HepG2 (cell line): ENCODE results near the gene RAD1. TPM values are rescaled to one million over a fixed set of nuclear protein-coding genes. Genes with fewer than 3 reads are reported as not detected.

Experiments used
- ATAC-seq: fragments of 200-7000 bp; cut with Tn5 transposase; 3 replicates; pipeline ENCODE4 v1.9.1; 2020; ENCODE audit warnings: mild to moderate bottlenecking, moderate library complexity
- BruUV-seq: library from RNA; stranded (reverse); fragments of 400-500 nt; replicated peaks from 2 replicates; lab custom pipeline; 2021; lab: Mats Ljungman, UMichigan
- CTCF ChIA-PET: fragments of 300-600 bp; formaldehyde crosslinking; extraction: SDS; loops from one replicate; lab custom pipeline; 2021; ENCODE audit warnings: low total read pairs, inconsistent platforms, low intra/inter-chr PET ratio; lab: Yijun Ruan, JAX
- POLR2A ChIA-PET: fragments of 350-600 bp; sonication (Branson Sonifier 250); formaldehyde crosslinking; loops from one replicate; lab custom pipeline; 2020; ENCODE audit warnings: antibody characterized with exemption, inconsistent platforms; lab: Yijun Ruan, JAX
- DNase-seq: peaks from one replicate; pipeline ENCODE4 v3.0.0-alpha.2; 2015; ENCODE audit warnings: low spot score
- FAIRE-seq: peaks from 3 replicates; lab custom pipeline; 2011; peaks lifted over from hg19 to GRCh38; lab: Jason Lieb, UNC
- H2AFZ ChIP-seq: one replicate; pipeline ENCODE4 v1.6.1; 2011; ENCODE audit warnings: low read length, inconsistent platforms
- H3K27ac ChIP-seq: fragments of 300-600 bp; 3 replicates; pipeline ENCODE4 v1.8.0; 2011; ENCODE audit warnings: mixed run types, mild to moderate bottlenecking, mixed read lengths, low read length, inconsistent platforms; ENCODE audit not compliant: insufficient read depth; ENCODE audit errors: extremely low read length
- H3K27me3 ChIP-seq, 2 experiments: fragments of 200-600 bp in 1 of 2; 2 replicates in 1 of 2; 3 replicates in 1 of 2; pipeline versions ENCODE4 v1.6.0 to v1.8.0; 2011; ENCODE audit warnings: low read length in 2 of 2, mild to moderate bottlenecking in 2 of 2, moderate library complexity in 2 of 2, inconsistent platforms in 1 of 2; ENCODE audit not compliant: insufficient read depth in 2 of 2, control insufficient read depth in 1 of 2
- H3K36me3 ChIP-seq, 2 experiments: fragments of 200-600 bp in 1 of 2; replicated peaks in 1 of 2; 2 replicates in 1 of 2; 3 replicates in 1 of 2; pipeline versions ENCODE4 v1.5.1 to v1.8.0; 2011; ENCODE audit warnings: low read length in 2 of 2, inconsistent platforms in 1 of 2; ENCODE audit not compliant: insufficient read depth in 2 of 2, control insufficient read depth in 1 of 2
- H3K4me1 ChIP-seq: 2 replicates; pipeline ENCODE4 v1.5.1; 2012; ENCODE audit warnings: low read length, inconsistent platforms; ENCODE audit not compliant: insufficient read depth
- H3K4me2 ChIP-seq: 2 replicates; pipeline ENCODE4 v1.6.0; 2011; ENCODE audit warnings: low read depth, low read length, inconsistent platforms
- H3K4me3 ChIP-seq, 3 experiments: fragments of 200-600 bp in 1 of 3; sonication (generic), shearing (Covaris generic) in 1 of 3; replicated peaks in 1 of 3; 2 replicates each; pipeline ENCODE4 v1.5.1; 2011 to 2016; ENCODE audit warnings: low read length in 3 of 3, inconsistent platforms in 2 of 3, low read depth in 2 of 3, mild to moderate bottlenecking in 2 of 3, control low read depth in 1 of 3, mixed read lengths in 1 of 3; ENCODE audit not compliant: insufficient read depth in 1 of 3
- H3K79me2 ChIP-seq: one replicate; pipeline ENCODE4 v1.6.1; 2011; ENCODE audit warnings: low read length, inconsistent platforms; ENCODE audit not compliant: insufficient read depth
- H3K9ac ChIP-seq: 2 replicates; pipeline ENCODE4 v1.6.0; 2011; ENCODE audit warnings: mild to moderate bottlenecking, low read depth, low read length, inconsistent platforms; ENCODE audit not compliant: insufficient read depth
- H3K9me3 ChIP-seq: 2 replicates; pipeline ENCODE4 v1.5.1; 2012; ENCODE audit warnings: mild to moderate bottlenecking, low read length
- H4K20me1 ChIP-seq: 2 replicates; pipeline ENCODE4 v1.6.0; 2011; ENCODE audit warnings: inconsistent platforms, mild to moderate bottlenecking, low read length, moderate library complexity; ENCODE audit not compliant: insufficient read depth
- CAMTA2 ChIP-seq: sonication (generic); formaldehyde crosslinking; IDR thresholded peaks from 2 replicates; pipeline ENCODE4 v1.4.0; 2020; ENCODE audit warnings: mild to moderate bottlenecking, missing genetic modification reagents, borderline replicate concordance
- EP300 ChIP-seq, 3 experiments: sonication (generic) in 1 of 3; formaldehyde crosslinking in 1 of 3; IDR thresholded peaks; 2 replicates each; pipeline versions ENCODE4 v1.5.1 to v1.6.1; 2011 to 2020; ENCODE audit warnings: low read depth in 2 of 3, low read length in 2 of 3, borderline replicate concordance in 1 of 3, improper control_type of control experiment in 1 of 3, mild to moderate bottlenecking in 1 of 3, missing genetic modification reagents in 1 of 3, moderate library complexity in 1 of 3
- NFE2L2 ChIP-seq: fragments of 150-350 bp; IDR thresholded peaks from 2 replicates; pipeline ENCODE4 v1.6.1; 2014; ENCODE audit warnings: low read length
- NR2F6 ChIP-seq, 2 experiments: IDR thresholded peaks; 2 replicates each; pipeline ENCODE4 v1.6.1; 2016; ENCODE audit warnings: antibody characterized with exemption in 1 of 2, mild to moderate bottlenecking in 1 of 2
- PRPF4 ChIP-seq: fragments of 200-400 bp; formaldehyde crosslinking; IDR thresholded peaks from 2 replicates; pipeline ENCODE4 v1.6.1; 2016; ENCODE audit warnings: low read length, low read depth; ENCODE audit not compliant: poor library complexity, severe bottlenecking
- SOX6 ChIP-seq, 2 experiments: fragments of 450-650 bp in 1 of 2; sonication (generic) in 1 of 2; formaldehyde crosslinking in 1 of 2; IDR thresholded peaks; 2 replicates each; pipeline versions ENCODE4 v1.4.0 to v1.6.1; 2017 to 2020; ENCODE audit warnings: antibody characterized with exemption in 1 of 2, mild to moderate bottlenecking in 1 of 2, missing genetic modification reagents in 1 of 2
- TEF ChIP-seq: sonication (generic); formaldehyde crosslinking; IDR thresholded peaks from 2 replicates; pipeline ENCODE4 v1.5.0; 2020; ENCODE audit warnings: missing genetic modification reagents
- XRCC5 ChIP-seq: fragments of 200-400 bp; formaldehyde crosslinking; optimal IDR thresholded peaks from 2 replicates; pipeline ENCODE3; 2017; ENCODE audit warnings: mild to moderate bottlenecking, low read length
- ZBTB38 ChIP-seq: sonication (generic); formaldehyde crosslinking; IDR thresholded peaks from 2 replicates; pipeline ENCODE4 v1.5.1; 2020; ENCODE audit warnings: mild to moderate bottlenecking, missing genetic modification reagents
- ZNF484 ChIP-seq: sonication (generic); formaldehyde crosslinking; IDR thresholded peaks from 2 replicates; pipeline ENCODE4 v1.5.1; 2020; ENCODE audit warnings: mild to moderate bottlenecking, low read depth, missing genetic modification reagents, borderline replicate concordance
- ZNF629 ChIP-seq: sonication (generic); formaldehyde crosslinking; conservative IDR thresholded peaks from 2 replicates; pipeline ENCODE4 v1.5.0; 2020; ENCODE audit warnings: missing genetic modification reagents
- WGBS: methylation state at CpG from one replicate; pipeline ENCODE4 v1.1.6; 2017; ENCODE audit warnings: low lambda C conversion rate; 5-methylcytosine and 5-hydroxymethylcytosine counted together
- in situ Hi-C: cut with HindIII; loops from 2 replicates; pipeline ENCODE4 v1.10.0; 2017; ENCODE audit warnings: low pct_unique_long_range_greater_than_20kb; ENCODE audit not compliant: extremely low pct_ligation_motif_present
- intact Hi-C: fragments of 100-400 bp; cut with micrococcal nuclease; formaldehyde crosslinking; loops from one replicate; pipeline ENCODE4 v1.10.0; 2022; ENCODE audit not compliant: unreplicated experiment
- polyA plus RNA-seq, 8 experiments: library from polyadenylated mRNA; depleted of rRNA in 3 of 8; stranded (reverse) in 7 of 8; unstranded in 1 of 8; fragments of >200 nt; fragmentation: Illumina TruSeq in 4 of 8; extraction: Trizol in 4 of 8; gene quantifications; 2 replicates each; pipeline versions ENCODE4 v1.2.1 to v1.2.3, GENCODE V29; 2011 to 2016; ENCODE audit warnings: low read depth in 4 of 8, missing spikeins in 1 of 8, mixed read lengths in 1 of 8; ENCODE audit not compliant: insufficient read depth in 1 of 8
- total RNA-seq, 5 experiments: library from RNA; depleted of rRNA; stranded (reverse); fragments of >200 nt; fragmentation: Illumina TruSeq; extraction: Trizol; gene quantifications; 2 replicates each; pipeline ENCODE4 v1.2.3, GENCODE V29; 2016; ENCODE audit warnings: low read depth in 1 of 5
- TF ChIP-seq, protein P1 (sequence below): sonication (generic); formaldehyde crosslinking; IDR thresholded peaks from 2 replicates; pipeline ENCODE4 v1.5.1; 2020; ENCODE audit warnings: missing genetic modification reagents, mild to moderate bottlenecking, borderline replicate concordance
- TF ChIP-seq, protein P2 (sequence below): sonication (generic); formaldehyde crosslinking; IDR thresholded peaks from 2 replicates; pipeline ENCODE4 v1.4.0; 2020; ENCODE audit warnings: missing genetic modification reagents, low read depth, mild to moderate bottlenecking, borderline replicate concordance
- TF ChIP-seq, protein P3 (sequence below): sonication (generic); formaldehyde crosslinking; IDR thresholded peaks from 2 replicates; pipeline ENCODE4 v1.8.1; 2023; ENCODE audit warnings: missing genetic modification reagents, inconsistent platforms, borderline replicate concordance
- TF ChIP-seq, protein P4 (sequence below): sonication (generic); formaldehyde crosslinking; IDR thresholded peaks from 2 replicates; pipeline ENCODE4; 2020; ENCODE audit warnings: missing genetic modification reagents, mild to moderate bottlenecking, borderline replicate concordance

The RAD1 gene
- total and polyA plus RNA-seq, 2 of the 13 experiments (the other 11 are each of a cell fraction or from before 2014, with no cell fraction given), result 14.7 to 39.1 TPM

GRCh38 chr5:34869256-34869655 is 46.0 kb downstream of the RAD1 start (continued):
- TF ChIP-seq, protein P1, sequence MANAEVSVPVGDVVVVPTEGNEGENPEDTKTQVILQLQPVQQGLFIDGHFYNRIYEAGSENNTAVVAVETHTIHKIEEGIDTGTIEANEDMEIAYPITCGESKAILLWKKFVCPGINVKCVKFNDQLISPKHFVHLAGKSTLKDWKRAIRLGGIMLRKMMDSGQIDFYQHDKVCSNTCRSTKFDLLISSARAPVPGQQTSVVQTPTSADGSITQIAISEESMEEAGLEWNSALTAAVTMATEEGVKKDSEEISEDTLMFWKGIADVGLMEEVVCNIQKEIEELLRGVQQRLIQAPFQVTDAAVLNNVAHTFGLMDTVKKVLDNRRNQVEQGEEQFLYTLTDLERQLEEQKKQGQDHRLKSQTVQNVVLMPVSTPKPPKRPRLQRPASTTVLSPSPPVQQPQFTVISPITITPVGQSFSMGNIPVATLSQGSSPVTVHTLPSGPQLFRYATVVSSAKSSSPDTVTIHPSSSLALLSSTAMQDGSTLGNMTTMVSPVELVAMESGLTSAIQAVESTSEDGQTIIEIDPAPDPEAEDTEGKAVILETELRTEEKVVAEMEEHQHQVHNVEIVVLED (CRISPR knock-in tag), result no peak
- TF ChIP-seq, protein P2, sequence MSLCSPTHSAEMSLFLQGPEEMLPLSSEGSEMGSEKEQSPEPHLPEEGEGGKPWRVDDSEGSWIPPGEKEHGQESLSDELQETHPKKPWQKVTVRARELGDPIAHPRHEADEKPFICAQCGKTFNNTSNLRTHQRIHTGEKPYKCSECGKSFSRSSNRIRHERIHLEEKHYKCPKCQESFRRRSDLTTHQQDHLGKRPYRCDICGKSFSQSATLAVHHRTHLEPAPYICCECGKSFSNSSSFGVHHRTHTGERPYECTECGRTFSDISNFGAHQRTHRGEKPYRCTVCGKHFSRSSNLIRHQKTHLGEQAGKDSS, result no peak
- TF ChIP-seq CAMTA2 (CRISPR knock-in tag) (no peak), ZBTB38 (CRISPR knock-in tag) (no peak), NFE2L2 (no peak), XRCC5 (no peak)

- FAIRE-seq, result no peak
- no peaks in the 10 kb centered on the region for H3K36me3 ChIP-seq
- ChIA-PET POLR2A (no interaction called here), CTCF (no interaction called here)
- H4K20me1 ChIP-seq, result no peaks in the 10 kb centered on the region
- no peaks in the 10 kb centered on the region for H3K9me3 ChIP-seq
- in situ Hi-C loops (no loop called here), intact Hi-C loops (no loop called here)
- no peak for DNase-seq
- BruUV-seq, result no TSS peak
- 100% methylated on average over 1 of the region's 1 CpG for WGBS
- no peak overlapping the region for H2AFZ ChIP-seq
- H3K27ac ChIP-seq, result no peak overlapping the region
- no peak overlapping the region for H3K4me2 ChIP-seq
- no peak overlapping the region for H3K4me3 ChIP-seq
- no peak overlapping the region for H3K9ac ChIP-seq
- peaks cover 46% of the 10 kb centered on the region for H3K4me1 ChIP-seq
- no peaks in the 10 kb centered on the region for H3K79me2 ChIP-seq
- ATAC-seq, result no peak
- H3K27me3 ChIP-seq, result no peaks in the 10 kb centered on the region
- TF ChIP-seq, protein P3, sequence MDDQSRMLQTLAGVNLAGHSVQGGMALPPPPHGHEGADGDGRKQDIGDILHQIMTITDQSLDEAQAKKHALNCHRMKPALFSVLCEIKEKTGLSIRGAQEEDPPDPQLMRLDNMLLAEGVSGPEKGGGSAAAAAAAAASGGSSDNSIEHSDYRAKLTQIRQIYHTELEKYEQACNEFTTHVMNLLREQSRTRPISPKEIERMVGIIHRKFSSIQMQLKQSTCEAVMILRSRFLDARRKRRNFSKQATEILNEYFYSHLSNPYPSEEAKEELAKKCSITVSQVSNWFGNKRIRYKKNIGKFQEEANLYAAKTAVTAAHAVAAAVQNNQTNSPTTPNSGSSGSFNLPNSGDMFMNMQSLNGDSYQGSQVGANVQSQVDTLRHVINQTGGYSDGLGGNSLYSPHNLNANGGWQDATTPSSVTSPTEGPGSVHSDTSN (CRISPR knock-in tag), result no peak
- TF ChIP-seq EP300 (IDR thresholded peaks at IDR 0.05; ENCODE audit: low read depth in 2 of 2, low read length in 2 of 2) (no peak), EP300 (CRISPR knock-in tag; IDR thresholded peaks at IDR 0.05; ENCODE audit: borderline replicate concordance) (no peak), PRPF4 (no peak), ZNF629 (CRISPR knock-in tag) (no peak), NR2F6 (IDR thresholded peaks at IDR 0.05) (no peak), NR2F6 (CRISPR knock-in tag; IDR thresholded peaks at IDR 0.05) (no peak), SOX6 (IDR thresholded peaks at IDR 0.05) (no peak), SOX6 (CRISPR knock-in tag; IDR thresholded peaks at IDR 0.05) (no peak), TEF (no peak), ZNF484 (no peak)
- TF ChIP-seq, protein P4, sequence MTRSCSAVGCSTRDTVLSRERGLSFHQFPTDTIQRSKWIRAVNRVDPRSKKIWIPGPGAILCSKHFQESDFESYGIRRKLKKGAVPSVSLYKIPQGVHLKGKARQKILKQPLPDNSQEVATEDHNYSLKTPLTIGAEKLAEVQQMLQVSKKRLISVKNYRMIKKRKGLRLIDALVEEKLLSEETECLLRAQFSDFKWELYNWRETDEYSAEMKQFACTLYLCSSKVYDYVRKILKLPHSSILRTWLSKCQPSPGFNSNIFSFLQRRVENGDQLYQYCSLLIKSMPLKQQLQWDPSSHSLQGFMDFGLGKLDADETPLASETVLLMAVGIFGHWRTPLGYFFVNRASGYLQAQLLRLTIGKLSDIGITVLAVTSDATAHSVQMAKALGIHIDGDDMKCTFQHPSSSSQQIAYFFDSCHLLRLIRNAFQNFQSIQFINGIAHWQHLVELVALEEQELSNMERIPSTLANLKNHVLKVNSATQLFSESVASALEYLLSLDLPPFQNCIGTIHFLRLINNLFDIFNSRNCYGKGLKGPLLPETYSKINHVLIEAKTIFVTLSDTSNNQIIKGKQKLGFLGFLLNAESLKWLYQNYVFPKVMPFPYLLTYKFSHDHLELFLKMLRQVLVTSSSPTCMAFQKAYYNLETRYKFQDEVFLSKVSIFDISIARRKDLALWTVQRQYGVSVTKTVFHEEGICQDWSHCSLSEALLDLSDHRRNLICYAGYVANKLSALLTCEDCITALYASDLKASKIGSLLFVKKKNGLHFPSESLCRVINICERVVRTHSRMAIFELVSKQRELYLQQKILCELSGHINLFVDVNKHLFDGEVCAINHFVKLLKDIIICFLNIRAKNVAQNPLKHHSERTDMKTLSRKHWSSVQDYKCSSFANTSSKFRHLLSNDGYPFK, result no peak
Measured at GRCh38 chr5:34868791-34869190, 46.5 kb downstream of the RAD1 start.
